HUES6 (cell line): ENCODE measurements around the gene MYO5C.

ENCODE experiments used
- H3K27ac ChIP-seq: 2 replicates; pipeline ENCODE4 v1.7.0; 2013; ENCODE audit warnings: low read depth, mild to moderate bottlenecking, low read length, inconsistent platforms
- H3K27me3 ChIP-seq: 2 replicates; pipeline ENCODE4 v1.6.1; 2013; ENCODE audit warnings: low read length; ENCODE audit not compliant: control insufficient read depth, insufficient read depth
- H3K36me3 ChIP-seq: 2 replicates; pipeline ENCODE4 v1.6.1; 2013; ENCODE audit warnings: low read length; ENCODE audit not compliant: control insufficient read depth, insufficient read depth
- H3K4me1 ChIP-seq: 2 replicates; pipeline ENCODE4 v1.6.1; 2013; ENCODE audit warnings: low read length; ENCODE audit not compliant: control insufficient read depth, insufficient read depth
- H3K4me3 ChIP-seq: 2 replicates; pipeline ENCODE4 v1.5.1; 2013; ENCODE audit warnings: low read depth, low read length
- H3K9ac ChIP-seq: one replicate; pipeline ENCODE4 v1.6.1; 2013; ENCODE audit warnings: mild to moderate bottlenecking, low read length
- H3K9me3 ChIP-seq: 2 replicates; pipeline ENCODE4 v1.6.1; 2013; ENCODE audit warnings: low read depth, low read length; ENCODE audit not compliant: control insufficient read depth, insufficient read depth

MYO5C gene

DNA sequence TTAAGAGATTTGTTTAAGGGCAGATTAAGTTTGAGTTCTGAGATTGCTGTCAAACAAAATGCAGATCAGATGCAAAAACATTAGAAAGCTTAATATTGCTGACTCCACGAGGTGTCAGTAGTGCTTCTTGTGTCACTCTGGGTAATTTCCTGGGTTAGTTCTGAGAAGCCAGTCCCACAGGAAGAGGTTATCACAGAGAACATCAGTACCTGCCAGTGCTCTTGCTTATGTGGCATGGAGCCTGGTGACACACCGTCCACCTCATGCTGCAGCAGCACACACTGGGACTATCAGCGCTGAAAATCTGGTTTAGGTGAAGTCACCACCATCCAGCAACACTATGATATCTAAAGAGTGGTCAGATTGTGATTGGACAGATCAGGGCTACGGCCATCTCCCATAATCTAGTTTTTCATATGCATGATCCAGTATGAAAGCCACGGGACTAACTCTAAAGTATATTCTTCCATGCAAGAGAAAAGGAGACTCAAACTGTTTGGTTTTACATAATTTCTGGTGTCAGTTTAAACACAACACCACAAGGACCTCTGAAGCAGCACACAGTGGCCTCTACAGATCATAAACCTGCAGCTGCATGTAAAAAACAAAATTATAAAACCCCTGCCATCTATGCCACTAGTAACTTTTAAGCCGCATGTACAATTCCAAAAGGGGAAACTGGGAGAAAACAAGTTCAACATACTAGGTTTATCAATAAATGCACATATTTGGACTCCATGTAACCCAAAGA is 36.1 kb upstream of the MYO5C start:
- H3K27me3 ChIP-seq: no peaks in the 10 kb centered on the region
- H3K27ac ChIP-seq: no peak overlapping the region
- H3K4me3 ChIP-seq: no peak overlapping the region
- no peak overlapping the region for H3K9ac ChIP-seq
- H3K36me3 ChIP-seq: peaks cover 10% of the 10 kb centered on the region; the same call in 1 of the 2 replicates
- peaks cover 2% of the 10 kb centered on the region for H3K4me1 ChIP-seq
- no peaks in the 10 kb centered on the region for H3K9me3 ChIP-seq

- Histone ChIP-seq H3K9ac (no peak overlapping the region), H3K27ac (no peak overlapping the region), H3K36me3 (peaks cover 15% of the 10 kb centered on the region; the same call in 1 of the 2 replicates), H3K4me3 (no peak overlapping the region), H3K9me3 (no peaks in the 10 kb centered on the region), H3K27me3 (no peaks in the 10 kb centered on the region), H3K4me1 (no peaks in the 10 kb centered on the region; the same call in 1 of the 2 replicates)
Measured at GRCh38 chr15:52329987-52330386, 34.4 kb upstream of the MYO5C start.

DNA sequence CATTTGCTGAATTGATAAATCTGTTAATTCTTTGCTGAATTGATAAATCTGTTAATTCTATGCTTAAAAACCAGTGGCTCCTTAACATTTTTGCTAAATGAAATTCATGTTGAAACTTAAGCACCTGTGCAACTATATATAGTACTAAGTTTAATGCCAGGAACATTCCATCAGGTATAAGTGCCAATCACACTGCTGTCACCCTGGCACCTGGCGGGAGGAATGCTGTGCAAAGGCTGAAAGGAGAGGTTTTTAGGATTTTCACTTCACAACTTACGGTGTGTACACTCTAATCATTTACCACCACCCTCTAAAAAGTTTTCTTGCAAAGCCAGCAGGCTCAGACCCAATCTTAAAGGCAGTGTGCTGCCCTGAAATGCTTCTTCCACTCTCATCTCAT is 33.5 kb upstream of the MYO5C start:
- Histone ChIP-seq H3K36me3 (peaks cover 15% of the 10 kb centered on the region; the same call in 1 of the 2 replicates), H3K27me3 (no peaks in the 10 kb centered on the region), H3K4me1 (no peaks in the 10 kb centered on the region; the same call in 1 of the 2 replicates), H3K27ac (no peak overlapping the region), H3K9ac (no peak overlapping the region), H3K4me3 (no peak overlapping the region), H3K9me3 (no peaks in the 10 kb centered on the region)

DNA sequence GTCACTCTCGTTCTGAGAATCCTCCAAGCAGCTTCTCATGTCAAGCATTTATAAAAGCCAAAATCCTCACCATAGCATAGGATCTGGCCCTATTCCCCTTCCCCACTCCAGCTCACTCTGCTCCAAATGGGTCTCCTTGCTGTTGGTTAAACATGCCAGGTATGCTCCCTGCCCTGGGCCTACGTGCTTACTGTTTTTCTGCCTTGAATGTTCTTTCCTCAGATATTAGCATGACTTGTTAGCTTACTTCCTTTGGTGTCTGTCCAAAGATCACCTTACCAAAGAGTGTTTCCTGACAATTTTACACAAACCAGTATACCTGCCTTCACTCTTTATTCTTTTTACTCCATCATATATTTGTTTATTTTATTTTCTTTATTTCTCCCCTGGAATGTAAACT is 33.1 kb upstream of the MYO5C start:
- no peak overlapping the region for H3K9ac ChIP-seq
- H3K9me3 ChIP-seq: no peaks in the 10 kb centered on the region
- no peak overlapping the region for H3K4me3 ChIP-seq
- H3K27me3 ChIP-seq: no peaks in the 10 kb centered on the region
- H3K36me3 ChIP-seq: peaks cover 15% of the 10 kb centered on the region; the same call in 1 of the 2 replicates
- H3K27ac ChIP-seq: no peak overlapping the region
- no peaks in the 10 kb centered on the region; the same call in 1 of the 2 replicates for H3K4me1 ChIP-seq

DNA sequence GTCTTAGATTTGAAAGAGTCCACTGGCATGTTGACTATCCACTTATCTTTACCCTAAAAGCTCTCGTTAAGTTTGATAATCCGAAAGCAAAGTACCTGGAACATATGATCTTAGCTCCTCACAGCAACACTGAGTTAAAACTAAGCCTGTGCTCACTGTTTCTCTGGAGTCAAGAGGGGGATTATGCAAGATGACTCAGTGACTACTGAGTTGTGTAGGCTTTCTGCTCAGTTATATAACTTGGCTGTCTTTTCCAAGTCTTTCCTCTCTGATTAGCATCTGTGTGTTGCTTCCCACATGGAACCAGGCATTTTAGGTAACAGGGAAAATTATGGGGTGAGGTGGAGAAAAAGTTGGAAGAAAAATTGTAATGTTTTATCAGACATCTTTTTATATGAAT is 31.2 kb upstream of the MYO5C start:
- H3K9ac ChIP-seq: no peak overlapping the region
- peaks cover 15% of the 10 kb centered on the region; the same call in 1 of the 2 replicates for H3K36me3 ChIP-seq
- H3K27me3 ChIP-seq: no peaks in the 10 kb centered on the region
- H3K27ac ChIP-seq: no peak overlapping the region
- no peaks in the 10 kb centered on the region; the same call in 1 of the 2 replicates for H3K4me1 ChIP-seq
- H3K4me3 ChIP-seq: no peak overlapping the region
- H3K9me3 ChIP-seq: no peaks in the 10 kb centered on the region

DNA sequence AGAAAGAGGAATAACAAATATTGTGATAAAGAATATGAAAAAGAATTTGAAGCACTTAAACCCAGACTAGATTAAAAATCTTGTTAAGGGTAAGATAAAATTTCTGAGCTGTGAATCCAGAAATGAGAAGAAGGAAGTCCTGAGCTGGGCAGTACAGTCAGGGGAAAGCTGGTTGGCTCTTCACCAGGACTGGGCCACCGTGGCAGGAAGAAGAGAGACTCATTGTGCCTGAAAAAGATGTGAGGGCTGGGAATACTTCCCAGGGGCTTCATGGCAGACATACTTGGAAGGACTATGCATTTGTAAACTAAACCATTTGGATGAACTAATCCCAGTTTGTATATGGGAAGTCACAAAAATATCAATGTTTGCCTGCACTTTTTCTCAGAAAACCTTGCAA is 28.5 kb upstream of the MYO5C start:
- Histone ChIP-seq H3K4me1 (no peaks in the 10 kb centered on the region), H3K36me3 (peaks cover 20% of the 10 kb centered on the region), H3K4me3 (no peak overlapping the region), H3K9me3 (no peaks in the 10 kb centered on the region), H3K27ac (no peak overlapping the region), H3K27me3 (no peaks in the 10 kb centered on the region), H3K9ac (no peak overlapping the region)

DNA sequence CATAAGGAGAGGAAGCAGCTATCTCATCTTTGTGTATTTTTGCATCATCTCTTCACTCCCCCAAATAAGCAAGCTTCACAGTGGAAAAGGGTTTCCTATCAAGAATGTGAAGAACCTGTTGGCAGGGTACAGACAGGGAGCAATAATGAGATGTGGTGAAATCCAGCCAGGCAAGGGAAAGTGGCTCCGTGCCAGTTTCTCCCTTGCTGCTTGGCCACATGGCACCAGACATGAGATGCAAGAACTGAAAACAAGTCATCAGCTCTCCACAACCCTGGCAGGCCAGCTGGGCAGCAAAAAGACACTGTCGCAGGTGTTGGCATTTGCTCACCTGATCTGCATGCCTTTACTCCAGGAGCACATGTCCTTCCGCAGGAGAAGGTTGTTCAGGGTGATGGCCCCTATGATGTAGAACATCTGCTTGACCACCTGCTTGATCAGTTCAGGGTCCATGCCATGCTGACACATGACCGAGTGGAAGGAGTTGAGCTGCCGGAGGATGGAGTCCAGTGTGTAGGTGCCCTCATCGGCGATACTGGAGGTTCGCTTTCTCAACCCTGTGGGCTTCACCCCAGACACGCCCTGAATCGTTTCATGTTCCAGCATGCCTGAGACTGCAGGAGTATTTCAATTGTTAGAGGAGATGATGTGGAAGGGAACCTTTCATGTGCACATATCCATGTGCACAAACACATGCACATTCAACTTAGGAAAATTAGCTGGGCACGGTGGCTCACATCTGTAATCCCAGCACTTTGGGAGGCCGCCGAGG is 23.3 kb upstream of the MYO5C start:
- Histone ChIP-seq H3K4me1 (no peaks in the 10 kb centered on the region), H3K9me3 (no peaks in the 10 kb centered on the region), H3K36me3 (peaks cover 27% of the 10 kb centered on the region), H3K27me3 (no peaks in the 10 kb centered on the region), H3K27ac (no peak overlapping the region), H3K9ac (no peak overlapping the region), H3K4me3 (no peak overlapping the region)

GRCh38 chr15:52317688-52318087 is 22.1 kb upstream of the MYO5C start:
- no peak overlapping the region for H3K9ac ChIP-seq
- H3K36me3 ChIP-seq: peaks cover 27% of the 10 kb centered on the region
- no peaks in the 10 kb centered on the region for H3K27me3 ChIP-seq
- no peak overlapping the region for H3K4me3 ChIP-seq
- no peak overlapping the region for H3K27ac ChIP-seq
- H3K4me1 ChIP-seq: no peaks in the 10 kb centered on the region
- H3K9me3 ChIP-seq: no peaks in the 10 kb centered on the region

GRCh38 chr15:52317022-52317421 is 21.4 kb upstream of the MYO5C start:
- H3K27ac ChIP-seq: no peak overlapping the region
- H3K4me3 ChIP-seq: no peak overlapping the region
- no peaks in the 10 kb centered on the region for H3K9me3 ChIP-seq
- H3K36me3 ChIP-seq: peaks cover 27% of the 10 kb centered on the region
- no peaks in the 10 kb centered on the region for H3K4me1 ChIP-seq
- H3K9ac ChIP-seq: no peak overlapping the region
- H3K27me3 ChIP-seq: no peaks in the 10 kb centered on the region

GRCh38 chr15:52309154-52309548 is 13.5 kb upstream of the MYO5C start:
- Histone ChIP-seq H3K4me3 (no peak overlapping the region), H3K9me3 (no peaks in the 10 kb centered on the region), H3K27me3 (no peaks in the 10 kb centered on the region), H3K27ac (no peak overlapping the region), H3K36me3 (0 out of 2 replicates have a peak, but pooled peaks cover 5% of the 10 kb centered on the region), H3K4me1 (no peaks in the 10 kb centered on the region), H3K9ac (no peak overlapping the region)
